ENCODE results near the gene CCDC85C. TPM values are rescaled to one million over a fixed set of nuclear protein-coding genes. Genes with fewer than 3 reads are reported as not detected.

CCDC85C gene
- total and polyA plus RNA-seq, 2 of the 8 experiments (the other 6 are each of a cell fraction or from before 2014, with no cell fraction given), result 16.8 to 35.8 TPM

DNA sequence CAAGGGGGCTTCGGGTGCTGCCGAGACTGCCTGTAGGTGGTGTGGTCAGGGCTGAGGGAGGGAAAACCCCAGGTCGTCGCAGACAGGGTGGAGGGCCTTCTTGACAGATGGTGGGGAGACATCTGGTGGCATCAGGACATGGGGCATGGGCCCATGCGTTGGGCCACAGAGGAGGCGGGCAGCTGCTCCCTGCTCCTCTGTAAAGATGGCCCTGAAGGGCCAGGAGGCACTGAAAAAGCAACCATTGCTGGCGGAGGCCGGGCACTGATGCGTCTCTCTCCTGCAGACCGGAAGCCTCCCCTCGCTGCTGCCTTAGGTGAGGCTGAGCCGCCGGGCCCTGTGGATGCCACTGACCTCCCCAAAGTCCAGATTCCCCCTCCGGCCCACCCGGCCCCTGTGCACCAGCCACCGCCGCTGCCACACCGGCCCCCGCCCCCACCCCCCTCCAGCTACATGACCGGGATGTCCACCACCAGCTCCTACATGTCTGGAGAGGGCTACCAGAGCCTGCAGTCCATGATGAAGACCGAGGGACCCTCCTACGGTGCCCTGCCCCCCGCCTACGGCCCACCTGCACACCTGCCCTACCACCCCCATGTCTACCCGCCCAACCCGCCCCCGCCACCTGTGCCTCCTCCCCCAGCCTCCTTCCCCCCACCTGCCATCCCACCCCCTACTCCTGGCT, 94.0 kb downstream of the CCDC85C start (continued):
- TF ChIP-seq, protein P1, sequence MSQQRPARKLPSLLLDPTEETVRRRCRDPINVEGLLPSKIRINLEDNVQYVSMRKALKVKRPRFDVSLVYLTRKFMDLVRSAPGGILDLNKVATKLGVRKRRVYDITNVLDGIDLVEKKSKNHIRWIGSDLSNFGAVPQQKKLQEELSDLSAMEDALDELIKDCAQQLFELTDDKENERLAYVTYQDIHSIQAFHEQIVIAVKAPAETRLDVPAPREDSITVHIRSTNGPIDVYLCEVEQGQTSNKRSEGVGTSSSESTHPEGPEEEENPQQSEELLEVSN (IDR thresholded peaks at IDR 0.05), result no peak
- TF ChIP-seq TAF7 (optimal IDR thresholded peaks at IDR 0.05; ENCODE audit: borderline replicate concordance, low read depth, low read length), result no peak
- no peak for TF ChIP-seq NRF1 (IDR thresholded peaks at IDR 0.05; ENCODE audit: low read depth, low read length)
- no peak for TF ChIP-seq SRF (IDR thresholded peaks at IDR 0.05; ENCODE audit: low read depth, low read length)
- no peak for TF ChIP-seq CEBPB (IDR thresholded peaks at IDR 0.05; ENCODE audit: low read depth, low read length)
- TF ChIP-seq RAD21 (IDR thresholded peaks at IDR 0.05 in 1 of 2, conservative IDR thresholded peaks at IDR 0.05 in 1 of 2; ENCODE audit: low read depth in 2 of 2, low read length in 2 of 2), result no peak
- TF ChIP-seq, protein P2, sequence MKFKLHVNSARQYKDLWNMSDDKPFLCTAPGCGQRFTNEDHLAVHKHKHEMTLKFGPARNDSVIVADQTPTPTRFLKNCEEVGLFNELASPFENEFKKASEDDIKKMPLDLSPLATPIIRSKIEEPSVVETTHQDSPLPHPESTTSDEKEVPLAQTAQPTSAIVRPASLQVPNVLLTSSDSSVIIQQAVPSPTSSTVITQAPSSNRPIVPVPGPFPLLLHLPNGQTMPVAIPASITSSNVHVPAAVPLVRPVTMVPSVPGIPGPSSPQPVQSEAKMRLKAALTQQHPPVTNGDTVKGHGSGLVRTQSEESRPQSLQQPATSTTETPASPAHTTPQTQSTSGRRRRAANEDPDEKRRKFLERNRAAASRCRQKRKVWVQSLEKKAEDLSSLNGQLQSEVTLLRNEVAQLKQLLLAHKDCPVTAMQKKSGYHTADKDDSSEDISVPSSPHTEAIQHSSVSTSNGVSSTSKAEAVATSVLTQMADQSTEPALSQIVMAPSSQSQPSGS (IDR thresholded peaks at IDR 0.05; ENCODE audit: low read length), result no peak
- no peak for TF ChIP-seq PHF8 (conservative IDR thresholded peaks at IDR 0.05; ENCODE audit: low read depth, low read length)

Measured in H1 (cell line).